GM19043 (cell line): ENCODE results near the gene CEP112.

Source experiments
- ATAC-seq: cut with Tn5 transposase; IDR thresholded peaks from one replicate; pipeline ENCODE4 v1.9.1; 2021; ENCODE audit warnings: low read depth; ENCODE audit not compliant: unreplicated experiment

The CEP112 gene

GRCh38 chr17:65587534-65588180 lies 604.3 kb downstream of the CEP112 start:
- no peak for ATAC-seq

- ATAC-seq = no peak
Measured at GRCh38 chr17:65586899-65587298, 605.0 kb downstream of the CEP112 start.
